ENCODE measurements around the gene FOXF2. TPM values are rescaled to one million over a fixed set of nuclear protein-coding genes. Genes with fewer than 3 reads are reported as not detected.
"Not testable (repeated sequence)": the region's sequence is repeated elsewhere in the genome, so short reads cannot be mapped to it uniquely, and the experiment has no call there.

FOXF2 gene
- total RNA-seq, 1 donor from 2014 or later, result not detected

DNA sequence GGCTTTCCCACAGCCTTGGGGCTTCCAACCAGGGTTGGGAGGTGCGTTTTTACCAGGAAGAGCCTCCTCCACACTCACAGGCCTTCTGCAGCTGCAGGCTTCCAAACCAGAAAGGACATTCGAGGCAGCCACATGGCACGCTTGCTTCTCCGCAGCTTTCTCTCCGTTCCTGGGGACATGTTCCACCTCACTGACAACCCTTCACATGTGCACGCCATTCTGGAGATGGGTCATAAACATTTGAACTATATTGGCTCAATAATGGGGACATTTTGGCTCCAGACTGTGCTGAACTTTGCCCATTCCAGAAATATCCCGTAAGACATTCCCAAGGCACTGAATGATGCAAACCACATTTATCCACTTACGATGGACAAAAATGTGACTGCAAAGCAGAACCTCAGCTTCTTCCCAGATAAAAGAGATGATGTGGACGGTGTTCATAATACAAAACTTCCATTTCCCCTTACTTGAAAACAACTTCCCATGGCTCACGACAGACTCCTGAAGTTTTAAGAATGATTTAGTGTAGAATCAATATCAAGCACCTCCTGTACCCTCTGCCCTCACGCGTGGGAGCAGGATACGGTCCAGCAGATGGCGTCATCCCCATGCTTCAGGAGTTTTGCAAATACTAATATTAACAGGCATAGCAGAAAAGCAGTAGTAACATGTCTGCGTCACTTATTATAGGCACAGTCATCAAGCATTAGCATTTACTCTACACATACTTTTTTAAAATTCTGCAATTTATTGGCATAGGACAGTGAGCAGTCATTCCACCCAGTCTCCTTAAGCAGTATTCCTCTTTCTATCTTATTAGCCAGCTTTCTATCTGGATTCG is 25.4 kb upstream of the FOXF2 start:
- TF ChIP-seq, protein P1, sequence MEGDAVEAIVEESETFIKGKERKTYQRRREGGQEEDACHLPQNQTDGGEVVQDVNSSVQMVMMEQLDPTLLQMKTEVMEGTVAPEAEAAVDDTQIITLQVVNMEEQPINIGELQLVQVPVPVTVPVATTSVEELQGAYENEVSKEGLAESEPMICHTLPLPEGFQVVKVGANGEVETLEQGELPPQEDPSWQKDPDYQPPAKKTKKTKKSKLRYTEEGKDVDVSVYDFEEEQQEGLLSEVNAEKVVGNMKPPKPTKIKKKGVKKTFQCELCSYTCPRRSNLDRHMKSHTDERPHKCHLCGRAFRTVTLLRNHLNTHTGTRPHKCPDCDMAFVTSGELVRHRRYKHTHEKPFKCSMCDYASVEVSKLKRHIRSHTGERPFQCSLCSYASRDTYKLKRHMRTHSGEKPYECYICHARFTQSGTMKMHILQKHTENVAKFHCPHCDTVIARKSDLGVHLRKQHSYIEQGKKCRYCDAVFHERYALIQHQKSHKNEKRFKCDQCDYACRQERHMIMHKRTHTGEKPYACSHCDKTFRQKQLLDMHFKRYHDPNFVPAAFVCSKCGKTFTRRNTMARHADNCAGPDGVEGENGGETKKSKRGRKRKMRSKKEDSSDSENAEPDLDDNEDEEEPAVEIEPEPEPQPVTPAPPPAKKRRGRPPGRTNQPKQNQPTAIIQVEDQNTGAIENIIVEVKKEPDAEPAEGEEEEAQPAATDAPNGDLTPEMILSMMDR (IDR thresholded peaks at IDR 0.05), result no peak
- peaks cover 44% of the 10 kb centered on the region for H3K27me3 Mint-ChIP-seq
- CTCF ChIA-PET, result no interaction called here
- ATAC-seq (ENCODE audit: low read depth), result no peak
- H3K36me3 Mint-ChIP-seq (ENCODE audit: low read depth), result no peaks in the 10 kb centered on the region
- DNase-seq, result no peak
- intact Hi-C loops (cut with micrococcal nuclease), result no loop called here
- no peak overlapping the region for H3K4me3 Mint-ChIP-seq
- POLR2A ChIA-PET, result no interaction called here
- H3K9me3 Mint-ChIP-seq, result peaks cover 3% of the 10 kb centered on the region
- no peak overlapping the region for H3K27ac Mint-ChIP-seq
- no peaks in the 10 kb centered on the region for H3K4me1 Mint-ChIP-seq

DNA sequence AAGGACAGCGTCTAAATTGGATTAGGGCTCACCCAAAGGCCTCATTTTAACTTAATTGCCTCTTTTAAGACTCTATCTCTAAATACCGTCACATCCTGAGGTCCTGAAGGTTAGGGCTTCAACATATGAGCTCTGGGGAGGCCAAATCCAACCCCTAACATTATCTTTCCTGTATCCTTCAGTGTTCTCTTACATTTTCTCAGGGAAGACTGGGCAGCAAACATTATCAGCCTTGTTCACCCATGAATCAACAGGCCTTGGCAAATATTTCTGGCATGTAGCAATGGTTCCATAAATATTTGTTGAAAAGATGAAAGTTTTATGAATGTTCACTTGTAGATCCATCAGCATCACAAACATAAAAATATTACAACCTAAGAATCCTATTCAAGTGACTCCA is 24.6 kb upstream of the FOXF2 start:
- DNase-seq, result no peak
- Mint-ChIP-seq H3K27me3 (peaks cover 38% of the 10 kb centered on the region), H3K4me3 (no peak overlapping the region), H3K9me3 (peaks cover 7% of the 10 kb centered on the region), H3K36me3 (ENCODE audit: low read depth) (no peaks in the 10 kb centered on the region), H3K4me1 (no peaks in the 10 kb centered on the region), H3K27ac (no peak overlapping the region)
- ChIA-PET CTCF (no interaction called here), POLR2A (no interaction called here)
- intact Hi-C loops (cut with micrococcal nuclease), result no loop called here
- ATAC-seq (ENCODE audit: low read depth), result no peak
- TF ChIP-seq, protein P1 (IDR thresholded peaks at IDR 0.05), result no peak

DNA sequence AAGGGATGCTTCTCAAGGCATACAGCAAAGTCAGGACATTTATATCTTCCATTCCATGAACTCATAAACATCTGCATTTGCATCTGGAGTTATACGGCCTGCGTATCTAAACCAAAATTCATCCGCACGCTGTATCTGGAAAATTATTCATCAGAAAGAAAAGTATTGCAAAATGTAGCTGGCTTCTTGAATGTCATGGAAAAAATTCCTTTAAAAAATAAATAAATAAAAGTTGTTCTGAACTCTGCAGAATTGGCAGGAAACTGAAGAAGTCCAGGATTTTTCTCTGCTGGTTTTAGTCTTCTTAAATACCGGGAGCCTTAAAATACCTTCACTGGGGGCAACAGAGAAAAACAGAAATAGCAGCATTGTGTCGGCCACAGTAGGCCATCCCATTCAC is 23.7 kb upstream of the FOXF2 start:
- ChIA-PET CTCF (no interaction called here), POLR2A (no interaction called here)
- H3K36me3 Mint-ChIP-seq (ENCODE audit: low read depth), result no peaks in the 10 kb centered on the region
- ATAC-seq (ENCODE audit: low read depth) (no peak), DNase-seq (no peak)
- intact Hi-C loops (cut with micrococcal nuclease), result no loop called here
- no peak overlapping the region for H3K4me3 Mint-ChIP-seq
- TF ChIP-seq, protein P1 (IDR thresholded peaks at IDR 0.05), result no peak
- no peaks in the 10 kb centered on the region for H3K4me1 Mint-ChIP-seq
- H3K27me3 Mint-ChIP-seq, result peaks cover 38% of the 10 kb centered on the region
- no peak overlapping the region for H3K27ac Mint-ChIP-seq
- peaks cover 11% of the 10 kb centered on the region for H3K9me3 Mint-ChIP-seq

DNA sequence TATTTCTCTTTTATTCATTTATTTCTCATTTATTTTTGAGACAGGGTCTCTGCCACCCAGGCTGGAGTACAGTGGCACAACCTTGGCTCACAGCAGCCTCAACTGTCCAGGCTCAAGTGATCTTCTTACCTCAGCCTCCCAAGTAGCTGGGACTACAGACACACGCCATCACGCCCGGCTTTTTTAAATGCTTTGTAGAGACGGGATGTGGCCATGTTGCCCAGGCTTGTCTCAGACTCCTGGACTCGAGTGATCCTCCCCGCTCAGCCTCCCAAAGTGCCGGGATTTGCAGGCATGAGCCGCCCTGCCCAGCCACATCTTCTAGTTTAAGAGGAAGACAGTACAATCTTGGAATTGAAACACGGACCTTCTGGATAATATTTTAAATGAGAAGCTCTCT is 21.6 kb upstream of the FOXF2 start:
- ChIA-PET CTCF (interaction anchor here (0.7 kb wide), 1 partner anchor 360 kb away, joined by 3 read pairs; no protein-coding TSS in a partner anchor), POLR2A (no interaction called here)
- Mint-ChIP-seq H3K27ac (no peak overlapping the region), H3K9me3 (peaks cover 8% of the 10 kb centered on the region), H3K36me3 (ENCODE audit: low read depth) (no peaks in the 10 kb centered on the region), H3K4me1 (no peaks in the 10 kb centered on the region), H3K27me3 (peaks cover 43% of the 10 kb centered on the region), H3K4me3 (no peak overlapping the region)
- ATAC-seq (ENCODE audit: low read depth), result no peak
- no peak for DNase-seq
- TF ChIP-seq, protein P1 (IDR thresholded peaks at IDR 0.05), result no peak
- intact Hi-C loops (cut with micrococcal nuclease), result no loop called here

DNA sequence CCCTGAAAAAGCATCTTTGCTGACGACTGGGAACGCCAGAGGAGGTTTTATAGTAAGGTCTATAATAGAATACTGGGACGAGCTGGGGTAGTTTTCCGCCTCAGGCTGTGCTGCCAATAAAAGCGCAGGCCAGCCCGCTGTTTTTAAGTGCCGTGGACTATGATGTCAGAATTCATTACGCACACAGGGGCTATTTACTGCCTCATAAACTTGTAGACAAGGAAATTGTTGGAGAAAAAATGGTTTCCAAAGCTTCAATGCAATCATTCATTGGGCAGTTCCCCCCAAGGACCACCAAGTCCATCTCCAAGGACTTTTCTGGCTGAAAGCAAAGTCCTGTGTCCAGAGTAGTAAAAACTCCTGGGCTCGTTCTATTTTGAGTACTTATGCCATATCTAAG is 20.4 kb upstream of the FOXF2 start:
- Mint-ChIP-seq H3K4me3 (no peak overlapping the region), H3K4me1 (no peaks in the 10 kb centered on the region), H3K9me3 (peaks cover 10% of the 10 kb centered on the region), H3K36me3 (ENCODE audit: low read depth) (no peaks in the 10 kb centered on the region), H3K27me3 (peaks cover 51% of the 10 kb centered on the region), H3K27ac (no peak overlapping the region)
- ChIA-PET POLR2A (interaction anchor here (0.5 kb wide), 1 partner anchor 977 kb away, joined by 3 read pairs; the partner anchor contains the start of gene IRF4), CTCF (no interaction called here)
- TF ChIP-seq, protein P1 (IDR thresholded peaks at IDR 0.05), result no peak
- DNase-seq, result no peak
- ATAC-seq (ENCODE audit: low read depth), result no peak
- intact Hi-C loops (cut with micrococcal nuclease), result no loop called here

DNA sequence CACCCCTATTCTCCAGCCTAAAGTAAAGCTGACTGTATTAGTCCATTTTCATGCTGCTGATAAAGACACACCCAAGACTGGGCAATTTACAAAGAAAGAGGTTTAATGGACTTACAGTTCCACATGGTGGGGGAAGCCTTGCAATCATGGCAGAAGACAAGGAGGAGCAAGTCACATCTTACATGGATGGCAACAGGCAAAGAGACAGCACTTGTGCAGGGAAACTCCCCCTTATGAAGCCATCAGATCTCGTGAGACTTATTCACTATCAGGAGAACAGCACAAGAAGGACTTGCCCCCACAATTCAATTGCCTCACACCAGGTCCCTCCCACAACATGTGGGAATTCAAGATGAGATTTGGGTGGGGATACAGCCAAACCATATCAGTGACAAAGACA is 19.7 kb upstream of the FOXF2 start:
- H3K27ac Mint-ChIP-seq; DNase-seq; H3K4me3 Mint-ChIP-seq; CTCF ChIA-PET; H3K36me3 Mint-ChIP-seq (ENCODE audit: low read depth); ATAC-seq (ENCODE audit: low read depth); H3K4me1 Mint-ChIP-seq; intact Hi-C loops (cut with micrococcal nuclease); POLR2A ChIA-PET: not testable (repeated sequence)
- Mint-ChIP-seq H3K9me3 (peaks cover 10% of the 10 kb centered on the region), H3K27me3 (peaks cover 57% of the 10 kb centered on the region)

All from activated B cell treated with CpG ODN at 0.5 μM for 24 hours (primary cell).